GM18951 (cell line): ENCODE results near the gene COMT.

Source experiments
- POLR2A ChIP-seq: IDR thresholded peaks from 4 replicates; pipeline ENCODE4 v1.6.1; 2011; ENCODE audit warnings: mild to moderate bottlenecking; ENCODE audit not compliant: insufficient read length, insufficient read depth; ENCODE audit errors: extremely low read depth
- in situ Hi-C: fragments of 300-500 bp; cut with MboI; formaldehyde crosslinking; loops from one replicate; pipeline ENCODE4 v1.12.0; 2022; ENCODE audit warnings: low sequenced_read_pairs, mixed read lengths, inconsistent platforms; ENCODE audit not compliant: unreplicated experiment

The COMT gene

GRCh38 chr22:19992921-19993355, 51.4 kb downstream of the COMT start:
- TF ChIP-seq POLR2A, result no peak
- in situ Hi-C loops, result no loop called here

- in situ Hi-C loops, result no loop called here
- no peak for TF ChIP-seq POLR2A
Measured at GRCh38 chr22:19993926-19994325, 52.4 kb downstream of the COMT start.

GRCh38 chr22:19994851-19995610, 53.5 kb downstream of the COMT start:
- no peak for TF ChIP-seq POLR2A
- in situ Hi-C loops, result no loop called here

- no peak for TF ChIP-seq POLR2A
- in situ Hi-C loops, result no loop called here
Measured at GRCh38 chr22:19995611-19996339, 54.2 kb downstream of the COMT start.

- no peak for TF ChIP-seq POLR2A
- in situ Hi-C loops, result no loop called here
Measured at GRCh38 chr22:19996694-19997384, 55.3 kb downstream of the COMT start.

- TF ChIP-seq POLR2A, result no peak
Measured at GRCh38 chr22:19997561-19998231, 56.1 kb downstream of the COMT start.

GRCh38 chr22:19998232-19998951, 56.8 kb downstream of the COMT start:
- no peak for TF ChIP-seq POLR2A
- in situ Hi-C loops, result no loop called here

More at GRCh38 chr22:19997561-19998231, 56.1 kb downstream of the COMT start:
- in situ Hi-C loops, result no loop called here

- TF ChIP-seq POLR2A, result no peak
- in situ Hi-C loops, result no loop called here
Measured at GRCh38 chr22:19998991-19999820, 57.6 kb downstream of the COMT start.

- no peak for TF ChIP-seq POLR2A
- in situ Hi-C loops, result no loop called here
Measured at GRCh38 chr22:20000246-20001081, 58.9 kb downstream of the COMT start.

- in situ Hi-C loops, result no loop called here
- no peak for TF ChIP-seq POLR2A
Measured at GRCh38 chr22:20001082-20001638, 59.6 kb downstream of the COMT start.

GRCh38 chr22:20002128-20002527, 60.6 kb downstream of the COMT start:
- in situ Hi-C loops, result no loop called here

GRCh38 chr22:20002636-20003035, 61.1 kb downstream of the COMT start:
- TF ChIP-seq POLR2A, result no peak
- in situ Hi-C loops, result no loop called here

More at GRCh38 chr22:20002128-20002527, 60.6 kb downstream of the COMT start:
- no peak for TF ChIP-seq POLR2A
